H9 (cell line): ENCODE measurements around the gene BSN. TPM values are rescaled to one million over a fixed set of nuclear protein-coding genes. Genes with fewer than 3 reads are reported as not detected.

Experiments used
- DNase-seq: peaks from one replicate; pipeline ENCODE4 v3.0.0-alpha.2; 2017
- H2AFZ ChIP-seq: one replicate; pipeline ENCODE4 v1.6.1; 2013; ENCODE audit warnings: mild to moderate bottlenecking, low read length, control low read depth, moderate library complexity
- H2AK5ac ChIP-seq: 2 replicates; pipeline ENCODE4 v1.6.1; 2013; ENCODE audit warnings: low read length, control low read depth, mixed read lengths; ENCODE audit not compliant: insufficient read length
- H2BK120ac ChIP-seq: one replicate; pipeline ENCODE4 v1.6.1; 2013; ENCODE audit warnings: low read depth, mild to moderate bottlenecking, low read length, control low read depth, inconsistent platforms; ENCODE audit not compliant: poor library complexity, severe bottlenecking
- H2BK12ac ChIP-seq: 2 replicates; pipeline ENCODE4 v1.6.1; 2013; ENCODE audit warnings: low read length, control low read depth, mixed read lengths, low read depth; ENCODE audit not compliant: insufficient read length
- H2BK15ac ChIP-seq: 2 replicates; pipeline ENCODE4 v1.6.1; 2013; ENCODE audit warnings: low read depth, low read length, control low read depth
- H2BK20ac ChIP-seq: one replicate; pipeline ENCODE4 v1.6.1; 2013; ENCODE audit warnings: low read depth, mild to moderate bottlenecking, low read length, control low read depth, inconsistent platforms; ENCODE audit not compliant: poor library complexity, severe bottlenecking
- H2BK5ac ChIP-seq: 2 replicates; pipeline ENCODE4 v1.6.1; 2013; ENCODE audit warnings: low read length, control low read depth, mixed read lengths; ENCODE audit not compliant: insufficient read length
- H3K14ac ChIP-seq: 2 replicates; pipeline ENCODE4 v1.6.1; 2013; ENCODE audit warnings: low read length, control low read depth; ENCODE audit not compliant: insufficient read depth
- H3K18ac ChIP-seq: 2 replicates; pipeline ENCODE4 v1.6.1; 2013; ENCODE audit warnings: low read depth, mild to moderate bottlenecking, mixed read lengths, low read length, control low read depth; ENCODE audit not compliant: insufficient read length
- H3K23ac ChIP-seq: 2 replicates; pipeline ENCODE4 v1.6.1; 2013; ENCODE audit warnings: low read length, control low read depth, mixed read lengths, low read depth; ENCODE audit not compliant: insufficient read length
- H3K23me2 ChIP-seq: 2 replicates; pipeline ENCODE4 v1.6.1; 2013; ENCODE audit warnings: low read depth, mild to moderate bottlenecking, mixed read lengths, low read length, control low read depth; ENCODE audit not compliant: insufficient read length, poor library complexity, severe bottlenecking
- H3K27ac ChIP-seq: 2 replicates; pipeline ENCODE4 v1.5.1; 2013; ENCODE audit warnings: low read length, control low read depth, mixed read lengths, low read depth; ENCODE audit not compliant: insufficient read length
- H3K27me3 ChIP-seq: 2 replicates; pipeline ENCODE4 v1.6.1; 2013; ENCODE audit warnings: low read length, control low read depth, inconsistent platforms; ENCODE audit not compliant: insufficient read depth
- H3K4ac ChIP-seq: 2 replicates; pipeline ENCODE4 v1.6.1; 2013; ENCODE audit warnings: low read depth, mild to moderate bottlenecking, control low read depth, inconsistent platforms, low read length, moderate library complexity
- H3K4me1 ChIP-seq: 2 replicates; pipeline ENCODE4 v1.6.1; 2013; ENCODE audit warnings: low read length, control low read depth, inconsistent platforms; ENCODE audit not compliant: insufficient read depth
- H3K4me2 ChIP-seq: 2 replicates; pipeline ENCODE4 v1.6.1; 2013; ENCODE audit warnings: low read length, control low read depth, mixed read lengths; ENCODE audit not compliant: insufficient read length, insufficient read depth
- H3K56ac ChIP-seq: 2 replicates; pipeline ENCODE4 v1.6.1; 2013; ENCODE audit warnings: low read depth, mild to moderate bottlenecking, mixed read lengths, low read length, control low read depth; ENCODE audit not compliant: insufficient read length
- H3K79me1 ChIP-seq: 2 replicates; pipeline ENCODE4 v1.6.1; 2013; ENCODE audit warnings: low read depth, mild to moderate bottlenecking, moderate library complexity, low read length, control low read depth, inconsistent platforms; ENCODE audit not compliant: insufficient read depth, poor library complexity, severe bottlenecking
- H3K79me2 ChIP-seq: 2 replicates; pipeline ENCODE4 v1.6.1; 2013; ENCODE audit warnings: low read length, control low read depth, inconsistent platforms; ENCODE audit not compliant: insufficient read depth
- H3K9ac ChIP-seq: 2 replicates; pipeline ENCODE4 v1.6.1; 2013; ENCODE audit warnings: low read length, control low read depth, mixed read lengths; ENCODE audit not compliant: insufficient read length; ENCODE audit errors: extremely low read depth
- H3K9me3 ChIP-seq: one replicate; pipeline ENCODE4 v1.6.1; 2013; ENCODE audit warnings: low read depth, low read length, inconsistent platforms; ENCODE audit not compliant: control insufficient read depth
- H3T11ph ChIP-seq: one replicate; pipeline ENCODE4 v1.6.1; 2013; ENCODE audit warnings: mild to moderate bottlenecking, low read length, control low read depth, inconsistent platforms
- H4K20me1 ChIP-seq: one replicate; pipeline ENCODE4 v1.6.1; 2013; ENCODE audit not compliant: control insufficient read depth, insufficient read length, insufficient read depth
- H4K5ac ChIP-seq: 2 replicates; pipeline ENCODE4 v1.6.1; 2013; ENCODE audit warnings: low read depth, mild to moderate bottlenecking, mixed read lengths, low read length, control low read depth; ENCODE audit not compliant: insufficient read length
- H4K8ac ChIP-seq: replicated peaks from 2 replicates; pipeline ENCODE4 v1.6.1; 2013; ENCODE audit warnings: low read length, control low read depth, mixed read lengths, low read depth; ENCODE audit not compliant: insufficient read length
- H4K91ac ChIP-seq: 2 replicates; pipeline ENCODE4 v1.6.1; 2013; ENCODE audit warnings: low read depth, mild to moderate bottlenecking, moderate library complexity, mixed read lengths, low read length, control low read depth; ENCODE audit not compliant: insufficient read length
- H3K27ac Mint-ChIP-seq, 3 experiments: 2 replicates in 2 of 3; 3 replicates in 1 of 3; pipeline ENCODE4 v1.8.0; 2020 to 2021; ENCODE audit warnings: mixed read lengths in 3 of 3, mild to moderate bottlenecking in 1 of 3, moderate library complexity in 1 of 3
- H3K27me3 Mint-ChIP-seq: 2 replicates; pipeline ENCODE4 v1.8.0; 2021; ENCODE audit warnings: low read depth, mild to moderate bottlenecking, moderate library complexity, mixed read lengths
- H3K36me3 Mint-ChIP-seq, 3 experiments: 2 replicates in 2 of 3; 3 replicates in 1 of 3; pipeline ENCODE4 v1.8.0; 2020 to 2021; ENCODE audit warnings: low read depth in 3 of 3, mixed read lengths in 3 of 3; ENCODE audit not compliant: insufficient read depth in 1 of 3
- H3K4me1 Mint-ChIP-seq, 2 experiments: 2 replicates each; pipeline ENCODE4 v1.8.0; 2020; ENCODE audit warnings: mixed read lengths in 2 of 2
- H3K4me3 Mint-ChIP-seq, 2 experiments: 2 replicates in 1 of 2; 3 replicates in 1 of 2; pipeline ENCODE4 v1.8.0; 2020 to 2021; ENCODE audit warnings: mild to moderate bottlenecking in 2 of 2, mixed read lengths in 2 of 2, moderate library complexity in 1 of 2
- H3K9me3 Mint-ChIP-seq, 2 experiments: 2 replicates in 1 of 2; 3 replicates in 1 of 2; pipeline ENCODE4 v1.8.0; 2020; ENCODE audit warnings: mild to moderate bottlenecking in 2 of 2, mixed read lengths in 2 of 2, moderate library complexity in 1 of 2
- WGBS: extraction: QIAGEN DNeasy Blood & Tissue Kit; methylation state at CpG from one replicate; pipeline ENCODE4 v1.1.7; 2013; ENCODE audit warnings: missing lambda C conversion rate, low lambda C conversion rate, mixed read lengths; ENCODE audit not compliant: insufficient read length; ENCODE audit errors: extremely low coverage; 5-methylcytosine and 5-hydroxymethylcytosine counted together
- total RNA-seq: library from RNA; stranded (reverse); gene quantifications from 2 replicates; pipeline ENCODE4 v1.2.1, GENCODE V29; 2021
- TF ChIP-seq, protein P1 (sequence below): fragments of 200-600 bp; sonication (generic); conservative IDR thresholded peaks from 3 replicates; pipeline ENCODE4 v1.8.0; 2021; ENCODE audit warnings: antibody characterized with exemption, mild to moderate bottlenecking

BSN gene
- total RNA-seq, 1 experiment from 2014 or later = 2.4 TPM

DNA sequence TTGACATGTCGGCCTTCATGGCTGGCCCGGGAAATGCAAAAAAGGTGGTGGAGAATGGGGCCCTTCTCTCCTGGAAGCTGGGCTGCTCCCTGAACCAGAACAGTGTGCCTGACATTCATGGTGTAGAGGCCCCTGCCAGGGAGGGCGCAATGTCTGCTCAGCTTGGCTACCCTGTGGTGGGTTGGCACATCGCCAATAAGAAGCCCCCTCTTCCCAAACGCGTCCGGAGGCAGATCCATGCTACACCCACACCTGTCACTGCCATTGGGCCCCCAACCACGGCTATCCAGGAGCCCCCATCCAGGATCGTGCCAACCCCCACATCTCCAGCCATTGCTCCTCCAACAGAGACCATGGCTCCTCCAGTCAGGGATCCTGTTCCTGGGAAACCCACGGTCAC, 23.1 kb upstream of the BSN start:
- no peak overlapping the region for H2AK5ac ChIP-seq
- H3K4me3 Mint-ChIP-seq = no peak overlapping the region
- no peaks in the 10 kb centered on the region for H3K79me2 ChIP-seq
- H4K5ac ChIP-seq = no peak overlapping the region
- no peak for DNase-seq
- no peak overlapping the region for H2BK15ac ChIP-seq
- H2BK20ac ChIP-seq = no peak overlapping the region
- H2BK5ac ChIP-seq = no peak overlapping the region
- no peak overlapping the region for H4K91ac ChIP-seq
- no peaks in the 10 kb centered on the region for H4K20me1 ChIP-seq
- no peak overlapping the region for H3K23ac ChIP-seq
- H3K79me1 ChIP-seq = no peaks in the 10 kb centered on the region
- H3K9me3 Mint-ChIP-seq = no peaks in the 10 kb centered on the region
- H3K27me3 ChIP-seq = no peaks in the 10 kb centered on the region
- H3K4ac ChIP-seq = no peak overlapping the region
- TF ChIP-seq, protein P1, sequence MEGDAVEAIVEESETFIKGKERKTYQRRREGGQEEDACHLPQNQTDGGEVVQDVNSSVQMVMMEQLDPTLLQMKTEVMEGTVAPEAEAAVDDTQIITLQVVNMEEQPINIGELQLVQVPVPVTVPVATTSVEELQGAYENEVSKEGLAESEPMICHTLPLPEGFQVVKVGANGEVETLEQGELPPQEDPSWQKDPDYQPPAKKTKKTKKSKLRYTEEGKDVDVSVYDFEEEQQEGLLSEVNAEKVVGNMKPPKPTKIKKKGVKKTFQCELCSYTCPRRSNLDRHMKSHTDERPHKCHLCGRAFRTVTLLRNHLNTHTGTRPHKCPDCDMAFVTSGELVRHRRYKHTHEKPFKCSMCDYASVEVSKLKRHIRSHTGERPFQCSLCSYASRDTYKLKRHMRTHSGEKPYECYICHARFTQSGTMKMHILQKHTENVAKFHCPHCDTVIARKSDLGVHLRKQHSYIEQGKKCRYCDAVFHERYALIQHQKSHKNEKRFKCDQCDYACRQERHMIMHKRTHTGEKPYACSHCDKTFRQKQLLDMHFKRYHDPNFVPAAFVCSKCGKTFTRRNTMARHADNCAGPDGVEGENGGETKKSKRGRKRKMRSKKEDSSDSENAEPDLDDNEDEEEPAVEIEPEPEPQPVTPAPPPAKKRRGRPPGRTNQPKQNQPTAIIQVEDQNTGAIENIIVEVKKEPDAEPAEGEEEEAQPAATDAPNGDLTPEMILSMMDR = no peak
- WGBS = no CpG with 5 or more reads among the region's 10 CpGs
- H3K27me3 Mint-ChIP-seq = no peaks in the 10 kb centered on the region
- no peak overlapping the region for H3K27ac ChIP-seq
- no peak overlapping the region for H3K4me2 ChIP-seq
- no peak overlapping the region for H4K8ac ChIP-seq
- no peak overlapping the region for H3K18ac ChIP-seq
- peaks cover 12 to 17% of the 10 kb centered on the region in 2 experiments for H3K4me1 Mint-ChIP-seq
- no peak overlapping the region for H3K27ac Mint-ChIP-seq
- H3K9me3 ChIP-seq = no peaks in the 10 kb centered on the region
- H3K36me3 Mint-ChIP-seq = peaks cover 17 to 38% (median 37%) of the 10 kb centered on the region in 3 experiments; a peak in 6 of 7 replicates
- H2AFZ ChIP-seq = no peak overlapping the region
- no peak overlapping the region for H3T11ph ChIP-seq
- H3K4me1 ChIP-seq = no peaks in the 10 kb centered on the region
- H2BK12ac ChIP-seq = no peak overlapping the region
- H3K14ac ChIP-seq = no peak overlapping the region
- H3K56ac ChIP-seq = no peak overlapping the region
- H3K9ac ChIP-seq = no peak overlapping the region
- no peak overlapping the region for H2BK120ac ChIP-seq
- H3K23me2 ChIP-seq = no peaks in the 10 kb centered on the region
